ENCODE measurements around the gene TMEM19.
A peak's percentile ranks its signal among the peaks of the same experiment; 100 is the strongest.

Gene TMEM19

GRCh38 chr12:71685914-71686657, at the start of gene TMEM19:
TMEM19 (plus strand) TSS chr12:71686082; CDS start chr12:71686681, 599 bp downstream.
- peak; percentile 61 for TF ChIP-seq CTCF (conservative IDR thresholded peaks at IDR 0.05; ENCODE audit: low read depth)
- peak; percentile 89 for DNase-seq (ENCODE audit: low spot score)
- ChIA-PET POLR2A (ENCODE audit: low non-redundant PET) (interaction anchor here (0.8 to 2.6 kb wide), 3 partner anchors 22 to 68 kb away, joined by 6 to 19 read pairs (median 7); partner anchors contain the start of genes RAB21, THAP2 and ZFC3H1), CTCF (interaction anchor here (0.6 to 2.9 kb wide), 6 partner anchors 13 to 66 kb away, joined by 3 to 21 read pairs (median 4); no protein-coding TSS in a partner anchor)
- H3K27ac ChIP-seq: peak within 1 kb of the TSS; percentile 93

GRCh38 chr12:71636704-71637115, 49.2 kb upstream of the TMEM19 start:
- H3K27ac ChIP-seq: no peak overlapping the region
- TF ChIP-seq CTCF (conservative IDR thresholded peaks at IDR 0.05; ENCODE audit: low read depth): peak; percentile 76
- ChIA-PET POLR2A (ENCODE audit: low non-redundant PET) (no interaction called here), CTCF (interaction anchor here (0.5 to 1.4 kb wide), 11 partner anchors 9 to 244 kb away, joined by 3 to 14 read pairs (median 4); partner anchors contain the start of gene RAB21)
- peak; percentile 41 for DNase-seq (ENCODE audit: low spot score)

DNA sequence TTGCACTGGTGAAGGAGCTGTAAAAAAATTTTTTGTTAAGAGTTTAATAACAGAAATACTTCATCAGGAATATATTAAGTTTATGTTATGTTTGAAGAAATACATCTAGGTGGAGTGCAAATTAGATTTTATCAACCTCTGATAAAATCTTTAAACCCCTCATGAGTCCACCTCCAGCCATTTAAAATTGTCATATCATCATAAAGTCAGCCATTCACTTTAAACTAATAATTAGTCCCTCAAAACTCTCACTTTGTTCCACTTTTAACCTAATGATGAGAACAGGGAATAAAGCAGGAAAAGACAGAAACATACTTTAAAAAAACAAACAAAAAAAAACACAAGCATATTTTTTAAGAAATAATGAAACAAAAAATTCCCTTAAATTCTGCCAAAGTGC, 47.4 kb upstream of the TMEM19 start:
- CTCF ChIA-PET: no interaction called here
- no peak for DNase-seq (ENCODE audit: low spot score)
- TF ChIP-seq CTCF (conservative IDR thresholded peaks at IDR 0.05; ENCODE audit: low read depth): no peak
- H3K27ac ChIP-seq: no peak overlapping the region
- POLR2A ChIA-PET (ENCODE audit: low non-redundant PET): no interaction called here

GRCh38 chr12:71639341-71639760, 46.5 kb upstream of the TMEM19 start:
- CTCF ChIA-PET: interaction anchor here (1.7 kb wide), 1 partner anchor 108 kb away, joined by 5 read pairs; no protein-coding TSS in a partner anchor
- no peak overlapping the region for H3K27ac ChIP-seq

GRCh38 chr12:71640316-71640715, 45.6 kb upstream of the TMEM19 start:
- H3K27ac ChIP-seq: peak overlapping the region; percentile 30
- no peak for DNase-seq (ENCODE audit: low spot score)
- ChIA-PET CTCF (interaction anchor here (0.6 to 1.7 kb wide), 3 partner anchors 24 to 153 kb away, joined by 3 to 5 read pairs (median 4); partner anchors contain the start of genes THAP2 and ZFC3H1), POLR2A (ENCODE audit: low non-redundant PET) (no interaction called here)
- no peak for TF ChIP-seq CTCF (conservative IDR thresholded peaks at IDR 0.05; ENCODE audit: low read depth)

More at GRCh38 chr12:71639341-71639760, 46.5 kb upstream of the TMEM19 start:
- no peak for TF ChIP-seq CTCF (conservative IDR thresholded peaks at IDR 0.05; ENCODE audit: low read depth)
- DNase-seq (ENCODE audit: low spot score): no peak
- POLR2A ChIA-PET (ENCODE audit: low non-redundant PET): no interaction called here

GRCh38 chr12:71641390-71641789, 44.5 kb upstream of the TMEM19 start:
- ChIA-PET POLR2A (ENCODE audit: low non-redundant PET) (no interaction called here), CTCF (no interaction called here)
- no peak overlapping the region for H3K27ac ChIP-seq
- no peak for TF ChIP-seq CTCF (conservative IDR thresholded peaks at IDR 0.05; ENCODE audit: low read depth)
- no peak for DNase-seq (ENCODE audit: low spot score)
